Gastrocnemius medialis (tissue), 4 donors: ENCODE results near the gene MYMX.

Source experiments
- POLR2A ChIP-seq, 2 donors: fragments of 450-650 bp; IDR thresholded peaks; one replicate each; pipeline ENCODE4 v1.6.1; 2017; ENCODE audit warnings: antibody characterized with exemption in 2 of 2, mild to moderate bottlenecking in 2 of 2, moderate library complexity in 2 of 2
- TF ChIP-seq, protein P1 (sequence below), 5 experiments: fragments of 450-650 bp in 3 of 5; fragments of 200-600 bp in 2 of 5; sonication (generic) in 2 of 5; IDR thresholded peaks in 4 of 5; conservative IDR thresholded peaks in 1 of 5; 1 replicate in 4 of 5; 2 replicates in 1 of 5; pipeline ENCODE4 v1.5.1; 2016 to 2019; ENCODE audit warnings: antibody characterized with exemption in 5 of 5, mild to moderate bottlenecking in 3 of 5, moderate library complexity in 3 of 5

DNA sequence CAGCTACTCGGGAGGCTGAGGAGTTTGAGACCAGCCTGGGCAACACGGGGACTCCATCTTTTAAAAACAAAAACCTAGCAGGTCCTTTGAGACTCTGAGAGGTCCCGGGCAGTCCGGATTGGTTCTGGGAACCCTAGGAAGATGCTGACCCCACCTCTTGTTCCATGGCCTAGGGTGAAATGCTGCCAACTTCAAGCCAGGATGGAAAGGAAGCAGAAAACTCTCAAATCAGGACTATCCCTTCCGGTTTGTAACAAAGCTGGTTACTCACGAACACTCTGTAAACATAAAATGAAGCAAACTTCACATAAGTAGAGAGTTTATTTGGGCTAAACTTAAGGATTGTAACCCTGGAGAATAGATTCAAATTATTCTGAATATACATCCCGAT is 30.1 kb upstream of the MYMX start:
- TF ChIP-seq, protein P1, sequence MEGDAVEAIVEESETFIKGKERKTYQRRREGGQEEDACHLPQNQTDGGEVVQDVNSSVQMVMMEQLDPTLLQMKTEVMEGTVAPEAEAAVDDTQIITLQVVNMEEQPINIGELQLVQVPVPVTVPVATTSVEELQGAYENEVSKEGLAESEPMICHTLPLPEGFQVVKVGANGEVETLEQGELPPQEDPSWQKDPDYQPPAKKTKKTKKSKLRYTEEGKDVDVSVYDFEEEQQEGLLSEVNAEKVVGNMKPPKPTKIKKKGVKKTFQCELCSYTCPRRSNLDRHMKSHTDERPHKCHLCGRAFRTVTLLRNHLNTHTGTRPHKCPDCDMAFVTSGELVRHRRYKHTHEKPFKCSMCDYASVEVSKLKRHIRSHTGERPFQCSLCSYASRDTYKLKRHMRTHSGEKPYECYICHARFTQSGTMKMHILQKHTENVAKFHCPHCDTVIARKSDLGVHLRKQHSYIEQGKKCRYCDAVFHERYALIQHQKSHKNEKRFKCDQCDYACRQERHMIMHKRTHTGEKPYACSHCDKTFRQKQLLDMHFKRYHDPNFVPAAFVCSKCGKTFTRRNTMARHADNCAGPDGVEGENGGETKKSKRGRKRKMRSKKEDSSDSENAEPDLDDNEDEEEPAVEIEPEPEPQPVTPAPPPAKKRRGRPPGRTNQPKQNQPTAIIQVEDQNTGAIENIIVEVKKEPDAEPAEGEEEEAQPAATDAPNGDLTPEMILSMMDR (IDR thresholded peaks at IDR 0.05 in 4 of 5, conservative IDR thresholded peaks at IDR 0.05 in 1 of 5) = no peak
- TF ChIP-seq POLR2A (IDR thresholded peaks at IDR 0.05) = no peak
